Measurements from ENCODE around the gene CD2BP2.

The CD2BP2 gene

GRCh38 chr16:30383521-30383920, 28.4 kb upstream of the CD2BP2 start:
- TF ChIP-seq CREB5 (CRISPR knock-in tag; IDR thresholded peaks at IDR 0.05; ENCODE audit: low read depth): no peak
- TF ChIP-seq ZNF8 (CRISPR knock-in tag; IDR thresholded peaks at IDR 0.05): no peak
- no peak for TF ChIP-seq SNAI2 (CRISPR knock-in tag; IDR thresholded peaks at IDR 0.05)
- TF ChIP-seq ESRRG (CRISPR knock-in tag; IDR thresholded peaks at IDR 0.05): no peak
- no peak for TF ChIP-seq POU6F1 (CRISPR knock-in tag; IDR thresholded peaks at IDR 0.05; ENCODE audit: borderline replicate concordance, low read depth)
- no peak for TF ChIP-seq ZFP3 (CRISPR knock-in tag; IDR thresholded peaks at IDR 0.05)
- TF ChIP-seq CSRNP3 (CRISPR knock-in tag; IDR thresholded peaks at IDR 0.05): no peak
- no peak for TF ChIP-seq PATZ1 (CRISPR knock-in tag; IDR thresholded peaks at IDR 0.05; ENCODE audit: borderline replicate concordance)
- TF ChIP-seq ZFP30 (CRISPR knock-in tag; IDR thresholded peaks at IDR 0.05): no peak
- TF ChIP-seq TSHZ2 (CRISPR knock-in tag; IDR thresholded peaks at IDR 0.05): no peak
- TF ChIP-seq TOX (CRISPR knock-in tag; IDR thresholded peaks at IDR 0.05; ENCODE audit: borderline replicate concordance): no peak
- no peak for ATAC-seq

- no peak for ATAC-seq
These were observed 27.2 kb upstream of the CD2BP2 start, which contains the start of gene SEPTIN1 for GRCh38 chr16:30382111-30382881. Gene SEPTIN1 (minus strand): TSS chr16:30382561. CDS start chr16:30382542, 19 bp downstream.

More at GRCh38 chr16:30382111-30382881, 27.2 kb upstream of the CD2BP2 start, which contains the start of gene SEPTIN1:
- TF ChIP-seq CSRNP3 (CRISPR knock-in tag; IDR thresholded peaks at IDR 0.05) (no peak), ESRRG (CRISPR knock-in tag; IDR thresholded peaks at IDR 0.05) (no peak), BACH2 (CRISPR knock-in tag; IDR thresholded peaks at IDR 0.05; ENCODE audit: borderline replicate concordance) (no peak), POU6F1 (CRISPR knock-in tag; IDR thresholded peaks at IDR 0.05; ENCODE audit: borderline replicate concordance, low read depth) (no peak), OSR1 (CRISPR knock-in tag; IDR thresholded peaks at IDR 0.05) (no peak)
